Stimulated activated CD4-positive, alpha-beta T cell treated with anti-CD3 and anti-CD28 coated beads, Interleukin-15, amount 100 ng/mL, for 24 hours (primary cell): ENCODE results near the gene CCNY.
"Not testable (repeated sequence)": the region's sequence is repeated elsewhere in the genome, so short reads cannot be mapped to it uniquely, and the experiment has no call there.

Source experiments
- DNase-seq: peaks from one replicate; pipeline ENCODE4 v3.0.0-alpha.2; 2020

Gene CCNY

GRCh38 chr10:35535136-35535535, 198.8 kb downstream of the CCNY start:
- DNase-seq, result no peak

- no peak for DNase-seq
Measured at GRCh38 chr10:35536789-35537188, 200.5 kb downstream of the CCNY start.

GRCh38 chr10:35537925-35538324, 201.6 kb downstream of the CCNY start:
- not testable (repeated sequence) for DNase-seq

- no peak for DNase-seq
Measured at GRCh38 chr10:35540296-35541164, 204.2 kb downstream of the CCNY start.

GRCh38 chr10:35541720-35542119, 205.4 kb downstream of the CCNY start:
- DNase-seq, result no peak

GRCh38 chr10:35542303-35542702, 206.0 kb downstream of the CCNY start:
- no peak for DNase-seq

GRCh38 chr10:35545079-35545657, 208.9 kb downstream of the CCNY start:
- no peak for DNase-seq

GRCh38 chr10:35545878-35546590, 209.7 kb downstream of the CCNY start:
- no peak for DNase-seq

GRCh38 chr10:35546824-35547225, 210.5 kb downstream of the CCNY start:
- DNase-seq, result no peak

- no peak for DNase-seq
Measured at GRCh38 chr10:35552650-35553342, 216.5 kb downstream of the CCNY start.

GRCh38 chr10:35554036-35554435, 217.7 kb downstream of the CCNY start:
- DNase-seq, result no peak

GRCh38 chr10:35554461-35555056, 218.2 kb downstream of the CCNY start:
- no peak for DNase-seq

- no peak for DNase-seq
Measured at GRCh38 chr10:35555962-35556930, 219.9 kb downstream of the CCNY start.

- DNase-seq, result no peak
Measured at GRCh38 chr10:35558276-35558675, 222.0 kb downstream of the CCNY start.

- no peak for DNase-seq
Measured at GRCh38 chr10:35559416-35559815, 223.1 kb downstream of the CCNY start.

- no peak for DNase-seq
Measured at GRCh38 chr10:35561715-35562114, 225.4 kb downstream of the CCNY start.

- no peak for DNase-seq
Measured at GRCh38 chr10:35562427-35562826, 226.1 kb downstream of the CCNY start.

GRCh38 chr10:35563261-35563891, 227.1 kb downstream of the CCNY start:
- DNase-seq, result peak; percentile 62

- DNase-seq, result no peak
Measured at GRCh38 chr10:35564341-35564968, 228.1 kb downstream of the CCNY start.

- no peak for DNase-seq
Measured at GRCh38 chr10:35565602-35566081, 229.3 kb downstream of the CCNY start.
